Right lobe of liver (tissue), 4 donors: ENCODE results near the gene MAP3K5.

Experiments used
- POLR2A ChIP-seq: fragments of 450-650 bp; IDR thresholded peaks from one replicate; pipeline ENCODE4 v1.6.1; 2017; ENCODE audit warnings: antibody characterized with exemption, mild to moderate bottlenecking
- TF ChIP-seq, protein P1 (sequence below), 4 donors: fragments of 200-600 bp in 3 of 4; fragments of 450-650 bp in 1 of 4; IDR thresholded peaks; one replicate each; pipeline versions ENCODE4 v1.5.1 to v1.8.0; 2016 to 2022; ENCODE audit warnings: antibody characterized with exemption in 4 of 4, mild to moderate bottlenecking in 2 of 4
- donor health status: DM: no; HTN: no; CAD: no.
- donor health status: DM: no; HTN: no; CAD: no.
- donor health status: DM: no; HTN: yes; CAD: no.

DNA sequence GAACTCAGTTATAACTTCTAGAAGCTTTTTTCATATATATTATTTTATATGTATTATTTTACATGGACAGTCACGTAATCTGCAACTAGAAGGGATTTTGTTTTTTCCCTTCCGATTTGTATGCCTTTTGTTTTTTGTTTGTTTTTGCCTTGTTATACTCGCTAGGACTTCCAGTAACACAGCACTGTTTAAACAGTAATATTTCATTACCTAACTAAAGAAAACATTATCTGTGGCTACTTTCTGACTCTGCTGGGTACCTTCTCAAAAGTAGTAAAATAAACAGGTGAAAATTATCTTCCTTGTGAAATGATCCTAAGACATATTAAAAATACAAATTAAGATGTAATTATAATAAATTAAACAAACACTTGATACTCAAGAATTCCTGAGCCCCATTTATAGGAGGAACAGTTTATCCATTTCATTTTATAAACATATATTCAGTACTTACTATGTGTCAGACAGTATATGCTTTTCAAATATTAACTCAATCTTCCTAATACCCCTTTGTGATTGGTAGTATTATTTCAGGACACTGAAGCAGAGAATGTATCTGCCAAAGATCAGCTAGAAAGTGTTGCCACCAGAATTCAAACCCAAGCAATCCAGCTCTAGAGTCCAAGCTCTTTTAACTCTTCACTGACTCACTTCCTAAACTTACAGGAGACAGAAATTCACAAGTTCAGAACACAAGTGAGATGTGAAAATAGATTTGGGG is 65.3 kb downstream of the MAP3K5 start:
- TF ChIP-seq, protein P1, sequence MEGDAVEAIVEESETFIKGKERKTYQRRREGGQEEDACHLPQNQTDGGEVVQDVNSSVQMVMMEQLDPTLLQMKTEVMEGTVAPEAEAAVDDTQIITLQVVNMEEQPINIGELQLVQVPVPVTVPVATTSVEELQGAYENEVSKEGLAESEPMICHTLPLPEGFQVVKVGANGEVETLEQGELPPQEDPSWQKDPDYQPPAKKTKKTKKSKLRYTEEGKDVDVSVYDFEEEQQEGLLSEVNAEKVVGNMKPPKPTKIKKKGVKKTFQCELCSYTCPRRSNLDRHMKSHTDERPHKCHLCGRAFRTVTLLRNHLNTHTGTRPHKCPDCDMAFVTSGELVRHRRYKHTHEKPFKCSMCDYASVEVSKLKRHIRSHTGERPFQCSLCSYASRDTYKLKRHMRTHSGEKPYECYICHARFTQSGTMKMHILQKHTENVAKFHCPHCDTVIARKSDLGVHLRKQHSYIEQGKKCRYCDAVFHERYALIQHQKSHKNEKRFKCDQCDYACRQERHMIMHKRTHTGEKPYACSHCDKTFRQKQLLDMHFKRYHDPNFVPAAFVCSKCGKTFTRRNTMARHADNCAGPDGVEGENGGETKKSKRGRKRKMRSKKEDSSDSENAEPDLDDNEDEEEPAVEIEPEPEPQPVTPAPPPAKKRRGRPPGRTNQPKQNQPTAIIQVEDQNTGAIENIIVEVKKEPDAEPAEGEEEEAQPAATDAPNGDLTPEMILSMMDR (IDR thresholded peaks at IDR 0.05) = no peak
- no peak for TF ChIP-seq POLR2A
